ENCODE measurements around the gene ARL15. TPM values are rescaled to one million over a fixed set of nuclear protein-coding genes. Genes with fewer than 3 reads are reported as not detected.

Gene ARL15
- total RNA-seq, 1 experiment from 2014 or later: 6.7 TPM

GRCh38 chr5:54226215-54226614 is 84.2 kb downstream of the ARL15 start:
- in situ Hi-C loops (cut with HindIII; ENCODE audit: low pct_unique_long_range_greater_than_20kb, low sequenced_read_pairs): no loop called here
- no peak for DNase-seq (ENCODE audit: low read depth)

DNA sequence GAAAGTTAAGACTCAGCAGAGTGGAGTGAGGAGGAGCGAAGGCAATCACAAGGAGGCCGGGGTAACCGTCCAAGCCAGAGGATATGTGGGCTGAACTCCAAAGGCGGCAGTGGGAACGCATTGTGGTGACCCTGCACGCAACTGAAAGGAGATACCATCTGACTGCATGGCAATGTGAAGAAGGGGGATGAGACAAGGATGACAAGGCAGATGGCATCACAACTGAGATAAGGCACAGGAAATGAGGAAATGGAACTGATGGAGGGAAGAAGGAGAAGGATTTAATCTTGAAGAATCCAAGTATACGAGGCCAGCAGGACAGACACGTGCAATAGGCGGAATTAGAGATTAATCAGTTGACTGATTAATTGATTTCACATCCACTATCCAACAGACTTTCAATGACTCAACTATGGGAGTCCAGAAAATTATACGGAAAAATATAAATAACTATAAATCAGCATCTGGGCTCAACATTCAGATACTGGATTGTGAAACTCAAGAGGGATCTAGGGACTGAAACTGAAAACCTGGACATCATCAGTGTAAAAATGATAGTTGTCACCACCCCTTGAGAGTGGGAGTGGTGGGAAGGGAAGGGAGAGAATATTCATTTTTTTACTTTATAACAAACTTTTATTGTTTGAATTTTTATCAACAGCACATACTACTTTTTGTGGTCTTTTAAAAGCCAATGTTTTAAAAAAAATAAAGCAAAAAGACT is 86.1 kb downstream of the ARL15 start:
- no peak for DNase-seq (ENCODE audit: low read depth)
- in situ Hi-C loops (cut with HindIII; ENCODE audit: low pct_unique_long_range_greater_than_20kb, low sequenced_read_pairs): no loop called here

GRCh38 chr5:54222336-54222735 is 88.0 kb downstream of the ARL15 start:
- in situ Hi-C loops (cut with HindIII; ENCODE audit: low pct_unique_long_range_greater_than_20kb, low sequenced_read_pairs): no loop called here
- DNase-seq (ENCODE audit: low read depth): no peak

GRCh38 chr5:54221135-54221534 is 89.2 kb downstream of the ARL15 start:
- in situ Hi-C loops (cut with HindIII; ENCODE audit: low pct_unique_long_range_greater_than_20kb, low sequenced_read_pairs): no loop called here
- DNase-seq (ENCODE audit: low read depth): no peak

GRCh38 chr5:54220230-54221040 is 89.9 kb downstream of the ARL15 start:
- in situ Hi-C loops (cut with HindIII; ENCODE audit: low pct_unique_long_range_greater_than_20kb, low sequenced_read_pairs): no loop called here
- no peak for DNase-seq (ENCODE audit: low read depth)

DNA sequence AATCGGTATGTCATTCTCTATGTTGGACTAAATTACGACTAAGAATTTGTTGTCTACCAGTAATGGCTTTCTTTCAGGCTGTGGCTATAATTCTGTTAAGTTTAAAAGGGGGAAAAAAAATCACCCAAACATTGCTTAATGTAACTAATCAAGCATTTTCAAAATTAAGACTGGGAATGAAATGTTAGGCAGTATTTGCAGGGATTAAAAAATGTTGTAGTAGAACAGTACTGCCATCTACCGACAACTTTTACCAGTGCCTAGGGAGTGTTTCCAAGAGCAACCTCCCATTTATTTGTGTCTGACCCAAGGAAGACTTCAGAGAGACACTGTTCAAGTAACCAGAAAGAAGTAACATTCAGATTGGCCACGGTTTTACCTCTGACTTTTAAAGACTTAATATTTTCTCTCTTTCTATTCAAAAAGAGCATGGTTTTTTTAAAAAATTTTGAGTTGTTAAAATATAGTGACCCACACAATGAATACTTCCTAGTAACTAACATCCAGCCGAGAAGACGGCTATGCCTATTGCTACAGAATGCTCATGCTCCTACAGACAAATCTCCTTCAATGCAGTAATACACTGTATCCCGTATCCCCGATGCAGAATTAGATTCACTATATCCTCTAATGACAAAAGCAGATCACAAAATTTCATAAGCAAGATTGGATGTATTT is 92.4 kb downstream of the ARL15 start:
- peak; percentile 37 for DNase-seq (ENCODE audit: low read depth)
- in situ Hi-C loops (cut with HindIII; ENCODE audit: low pct_unique_long_range_greater_than_20kb, low sequenced_read_pairs): no loop called here

GRCh38 chr5:54215233-54215736 is 95.1 kb downstream of the ARL15 start:
- in situ Hi-C loops (cut with HindIII; ENCODE audit: low pct_unique_long_range_greater_than_20kb, low sequenced_read_pairs): no loop called here
- no peak for DNase-seq (ENCODE audit: low read depth)

DNA sequence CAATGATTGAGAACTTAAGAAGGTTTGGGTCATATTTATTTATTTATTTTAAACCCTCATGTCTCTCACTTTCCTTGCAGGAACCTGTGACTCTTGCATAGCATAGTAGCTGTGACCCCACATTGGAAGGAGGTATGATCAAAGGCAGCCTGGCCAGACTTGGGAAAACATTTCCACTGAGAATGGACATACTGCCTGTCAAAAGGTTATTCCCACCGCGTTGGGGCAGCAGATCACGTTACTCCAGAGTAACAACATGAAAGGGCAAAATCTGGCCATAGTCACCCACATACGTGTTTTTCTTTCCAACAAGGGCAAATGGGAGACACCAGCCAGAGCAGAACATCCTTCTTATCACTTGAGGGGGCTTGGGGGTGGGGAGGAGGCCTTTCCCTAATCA is 95.7 kb downstream of the ARL15 start:
- DNase-seq (ENCODE audit: low read depth): no peak
- in situ Hi-C loops (cut with HindIII; ENCODE audit: low pct_unique_long_range_greater_than_20kb, low sequenced_read_pairs): no loop called here

GRCh38 chr5:54212331-54212730 is 98.0 kb downstream of the ARL15 start:
- in situ Hi-C loops (cut with HindIII; ENCODE audit: low pct_unique_long_range_greater_than_20kb, low sequenced_read_pairs): no loop called here
- DNase-seq (ENCODE audit: low read depth): no peak

- in situ Hi-C loops (cut with HindIII; ENCODE audit: low pct_unique_long_range_greater_than_20kb, low sequenced_read_pairs): no loop called here
- DNase-seq (ENCODE audit: low read depth): no peak
These were observed 98.5 kb downstream of the ARL15 start for GRCh38 chr5:54211912-54212311.

GRCh38 chr5:54207566-54207965 is 102.8 kb downstream of the ARL15 start:
- DNase-seq (ENCODE audit: low read depth): no peak
- in situ Hi-C loops (cut with HindIII; ENCODE audit: low pct_unique_long_range_greater_than_20kb, low sequenced_read_pairs): no loop called here

- in situ Hi-C loops (cut with HindIII; ENCODE audit: low pct_unique_long_range_greater_than_20kb, low sequenced_read_pairs): no loop called here
- no peak for DNase-seq (ENCODE audit: low read depth)
These were observed 103.7 kb downstream of the ARL15 start for GRCh38 chr5:54206580-54207229.

DNA sequence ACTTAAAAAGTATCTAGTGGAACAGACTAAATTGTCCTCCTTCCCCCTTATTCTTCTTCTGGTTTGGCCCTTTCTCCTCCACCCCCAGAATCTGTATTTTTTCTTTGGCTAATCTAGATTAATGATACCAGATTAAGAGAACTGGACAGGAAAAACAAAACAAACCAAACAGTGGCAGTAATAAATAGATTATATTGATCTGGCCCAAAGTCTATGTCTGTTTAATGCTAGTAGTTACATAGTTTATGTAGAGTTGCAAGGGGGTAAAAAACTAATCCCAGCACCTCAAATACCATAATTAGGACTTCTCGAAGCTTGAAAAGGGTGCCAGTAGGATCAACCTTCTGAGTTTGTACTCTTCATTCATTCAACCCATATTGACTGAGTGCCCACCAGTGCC is 104.5 kb downstream of the ARL15 start:
- in situ Hi-C loops (cut with HindIII; ENCODE audit: low pct_unique_long_range_greater_than_20kb, low sequenced_read_pairs): no loop called here
- no peak for DNase-seq (ENCODE audit: low read depth)

DNA sequence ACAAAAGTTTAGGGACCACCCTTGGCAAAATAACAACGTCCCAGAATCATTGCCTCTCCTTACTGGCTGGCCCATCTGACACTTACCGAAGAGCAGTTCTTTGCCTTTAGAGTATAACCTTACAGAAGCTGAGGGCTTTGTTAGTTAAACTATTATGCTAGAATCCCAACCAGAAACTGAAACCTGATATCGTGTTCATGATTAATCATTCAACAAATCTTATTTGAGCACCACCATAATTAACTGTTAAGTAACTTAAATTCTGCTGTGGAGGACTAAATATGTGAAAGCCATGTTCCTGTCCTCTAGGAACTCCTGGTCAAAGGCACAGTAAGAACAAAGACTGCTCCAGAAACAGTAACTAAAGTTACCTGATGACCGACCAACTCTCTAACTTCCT is 104.9 kb downstream of the ARL15 start:
- in situ Hi-C loops (cut with HindIII; ENCODE audit: low pct_unique_long_range_greater_than_20kb, low sequenced_read_pairs): no loop called here
- no peak for DNase-seq (ENCODE audit: low read depth)

GRCh38 chr5:54197018-54197417 is 113.4 kb downstream of the ARL15 start:
- in situ Hi-C loops (cut with HindIII; ENCODE audit: low pct_unique_long_range_greater_than_20kb, low sequenced_read_pairs): no loop called here
- DNase-seq (ENCODE audit: low read depth): no peak

DNA sequence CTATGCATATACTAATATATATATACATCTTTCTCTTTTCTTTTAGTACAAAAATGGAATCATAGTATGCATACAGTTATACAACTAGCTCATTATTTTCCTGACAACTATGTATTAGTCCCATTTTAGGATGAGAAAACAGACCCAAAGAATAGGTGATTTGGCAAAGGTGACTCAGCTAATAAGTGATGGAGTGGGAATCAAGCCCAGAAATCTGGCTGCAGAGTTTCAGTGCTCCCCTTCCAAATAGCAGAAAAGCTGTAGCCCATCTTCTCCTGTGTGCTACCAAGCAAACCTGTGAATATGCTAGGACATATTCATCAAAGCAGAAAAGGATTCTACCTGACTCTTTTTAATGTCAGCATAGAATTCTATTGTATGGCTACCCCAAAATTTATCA is 114.7 kb downstream of the ARL15 start:
- DNase-seq (ENCODE audit: low read depth): no peak
- in situ Hi-C loops (cut with HindIII; ENCODE audit: low pct_unique_long_range_greater_than_20kb, low sequenced_read_pairs): no loop called here

DNA sequence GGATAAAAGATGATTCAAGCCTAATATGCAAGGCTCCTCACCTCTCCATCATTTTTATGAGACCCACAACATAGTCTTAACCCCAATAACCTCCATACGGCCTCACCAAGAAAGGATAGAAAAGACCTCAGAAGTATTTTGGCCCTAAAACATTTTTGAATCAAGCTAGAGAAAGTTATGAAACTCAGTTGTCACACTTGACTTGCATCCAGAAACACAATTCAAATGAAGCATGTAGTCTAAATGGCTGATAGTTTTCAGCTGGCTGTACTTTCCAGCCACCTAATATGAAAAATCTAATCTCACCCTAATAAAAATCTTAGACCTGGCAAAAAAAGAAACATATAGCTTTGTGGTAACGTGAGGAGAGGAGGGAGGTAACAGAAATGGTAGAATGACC is 116.1 kb downstream of the ARL15 start:
- in situ Hi-C loops (cut with HindIII; ENCODE audit: low pct_unique_long_range_greater_than_20kb, low sequenced_read_pairs): no loop called here
- DNase-seq (ENCODE audit: low read depth): no peak

DNA sequence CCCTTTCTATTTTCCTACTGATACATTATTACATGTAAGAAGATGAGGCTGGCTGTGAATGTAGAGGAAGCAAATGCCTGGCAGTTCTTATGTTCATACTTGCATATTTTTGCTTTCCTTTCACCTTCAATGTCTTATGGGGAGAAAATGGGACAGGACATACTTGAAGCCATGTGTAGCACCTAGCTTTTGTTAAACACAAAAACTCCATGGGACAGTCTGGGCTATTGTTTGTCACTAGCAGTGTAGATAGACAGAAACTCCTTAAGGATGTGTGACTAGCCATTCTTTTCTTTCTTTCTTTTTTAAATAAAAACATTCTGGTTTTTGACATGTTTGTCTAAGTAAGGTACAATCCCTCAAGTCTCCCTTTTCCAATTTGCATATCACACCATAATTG is 122.7 kb downstream of the ARL15 start:
- in situ Hi-C loops (cut with HindIII; ENCODE audit: low pct_unique_long_range_greater_than_20kb, low sequenced_read_pairs): no loop called here
- DNase-seq (ENCODE audit: low read depth): no peak
